IMR-90 (cell line): ENCODE measurements around the gene FOXD3. TPM values are rescaled to one million over a fixed set of nuclear protein-coding genes. Genes with fewer than 3 reads are reported as not detected.

Experiments used
- ATAC-seq: fragments of 200-7000 bp; cut with Tn5 transposase; 2 replicates; pipeline ENCODE4 v1.9.1; 2020; ENCODE audit warnings: low read depth, mild to moderate bottlenecking, moderate library complexity
- BruUV-seq: library from RNA; stranded (reverse); fragments of 400-500 nt; replicated peaks from 2 replicates; lab custom pipeline; 2021; lab: Mats Ljungman, UMichigan
- CTCF ChIA-PET: fragments of 300-600 bp; formaldehyde crosslinking; extraction: SDS; loops from one replicate; lab custom pipeline; 2021; ENCODE audit warnings: antibody characterized with exemption; lab: Yijun Ruan, JAX
- POLR2A ChIA-PET: fragments of 300-600 bp; sonication (Branson Sonifier 250); formaldehyde crosslinking; loops from one replicate; lab custom pipeline; 2022; ENCODE audit warnings: antibody characterized with exemption; ENCODE audit not compliant: unreplicated experiment; lab: Charles Lee
- DNase-seq: peaks from one replicate; pipeline ENCODE4 v3.0.0; 2013
- H2AFZ ChIP-seq: replicated peaks from 2 replicates; pipeline ENCODE3; 2013; ENCODE audit warnings: low read length, mild to moderate bottlenecking; ENCODE audit not compliant: poor library complexity
- H2AK5ac ChIP-seq: 2 replicates; pipeline ENCODE4 v1.6.1; 2013; ENCODE audit warnings: low read depth, low read length, inconsistent platforms
- H2AK9ac ChIP-seq: replicated peaks from 2 replicates; pipeline ENCODE3; 2013; ENCODE audit warnings: mild to moderate bottlenecking, low read depth, low read length, moderate library complexity; ENCODE audit not compliant: poor library complexity
- H2BK120ac ChIP-seq: 2 replicates; pipeline ENCODE4 v1.6.1; 2013; ENCODE audit warnings: low read depth, low read length, inconsistent platforms
- H2BK15ac ChIP-seq: 3 replicates; pipeline ENCODE4 v1.6.1; 2013; ENCODE audit warnings: low read depth, low read length, inconsistent platforms
- H2BK20ac ChIP-seq: 2 replicates; pipeline ENCODE4 v1.6.1; 2013; ENCODE audit warnings: low read depth, mild to moderate bottlenecking, inconsistent platforms, low read length, moderate library complexity
- H2BK5ac ChIP-seq: 2 replicates; pipeline ENCODE4 v1.6.1; 2013; ENCODE audit warnings: mild to moderate bottlenecking, low read depth, low read length, inconsistent platforms; ENCODE audit not compliant: poor library complexity, severe bottlenecking
- H3K14ac ChIP-seq: replicated peaks from 2 replicates; pipeline ENCODE4 v1.6.1; 2013; ENCODE audit warnings: low read depth, low read length, inconsistent platforms
- H3K18ac ChIP-seq: 2 replicates; pipeline ENCODE4 v1.6.1; 2013; ENCODE audit warnings: low read depth, low read length, control low read depth
- H3K23ac ChIP-seq: 2 replicates; pipeline ENCODE4 v1.6.1; 2013; ENCODE audit warnings: low read depth, low read length, inconsistent platforms
- H3K27ac ChIP-seq: 2 replicates; pipeline ENCODE4 v1.5.1; 2013; ENCODE audit warnings: mild to moderate bottlenecking, control low read depth, low read length; ENCODE audit not compliant: insufficient read depth
- H3K27me3 ChIP-seq: 2 replicates; pipeline ENCODE4 v1.6.1; 2013; ENCODE audit warnings: low read length; ENCODE audit not compliant: control insufficient read depth, insufficient read depth
- H3K36me3 ChIP-seq: 2 replicates; pipeline ENCODE4 v1.6.1; 2013; ENCODE audit warnings: low read length, mixed read lengths; ENCODE audit not compliant: control insufficient read depth, insufficient read depth
- H3K4ac ChIP-seq: 2 replicates; pipeline ENCODE4 v1.6.1; 2013; ENCODE audit warnings: low read depth, low read length, inconsistent platforms
- H3K4me1 ChIP-seq: 2 replicates; pipeline ENCODE4 v1.6.1; 2013; ENCODE audit warnings: low read length, mixed read lengths; ENCODE audit not compliant: control insufficient read depth, insufficient read depth
- H3K4me2 ChIP-seq: 2 replicates; pipeline ENCODE4 v1.6.1; 2013; ENCODE audit warnings: low read depth, mild to moderate bottlenecking, control low read depth, low read length, moderate library complexity
- H3K4me3 ChIP-seq: 2 replicates; pipeline ENCODE4 v1.5.1; 2013; ENCODE audit warnings: low read depth, mild to moderate bottlenecking, control low read depth, low read length, moderate library complexity; ENCODE audit not compliant: insufficient read depth
- H3K56ac ChIP-seq: 2 replicates; pipeline ENCODE4 v1.6.1; 2013; ENCODE audit warnings: low read length, inconsistent platforms; ENCODE audit not compliant: insufficient read depth; ENCODE audit errors: extremely low read depth
- H3K79me1 ChIP-seq, 2 experiments: 2 replicates each; pipeline ENCODE4 v1.6.1; 2013; ENCODE audit warnings: low read length in 2 of 2, inconsistent platforms in 1 of 2, low read depth in 1 of 2
- H3K9ac ChIP-seq: 2 replicates; pipeline ENCODE4 v1.6.1; 2013; ENCODE audit warnings: low read depth, low read length, control low read depth
- H3K9me1 ChIP-seq: 2 replicates; pipeline ENCODE4 v1.6.1; 2013; ENCODE audit warnings: low read length, inconsistent platforms; ENCODE audit not compliant: insufficient read depth
- H3K9me3 ChIP-seq: 2 replicates; pipeline ENCODE4 v1.6.1; 2013; ENCODE audit warnings: low read length; ENCODE audit not compliant: control insufficient read depth, insufficient read depth
- H4K20me1 ChIP-seq: 2 replicates; pipeline ENCODE4 v1.6.1; 2013; ENCODE audit warnings: low read length, inconsistent platforms; ENCODE audit not compliant: insufficient read depth
- H4K5ac ChIP-seq: 2 replicates; pipeline ENCODE4 v1.6.1; 2013; ENCODE audit warnings: mild to moderate bottlenecking, low read depth, low read length, control low read depth
- H4K8ac ChIP-seq, 2 experiments: 2 replicates each; pipeline ENCODE4 v1.6.1; 2013; ENCODE audit warnings: low read depth in 2 of 2, low read length in 2 of 2, control low read depth in 1 of 2, inconsistent platforms in 1 of 2
- H4K91ac ChIP-seq: 2 replicates; pipeline ENCODE4 v1.6.1; 2013; ENCODE audit warnings: low read depth, low read length, inconsistent platforms; ENCODE audit not compliant: insufficient read depth
- BHLHE40 ChIP-seq: fragments of 150-350 bp; IDR thresholded peaks from 2 replicates; pipeline ENCODE4 v1.6.1; 2016; ENCODE audit warnings: mild to moderate bottlenecking, low read depth, low read length
- CEBPB ChIP-seq: IDR thresholded peaks from 2 replicates; pipeline ENCODE4 v1.6.1; 2012; ENCODE audit warnings: low read depth, low read length, improper control_type of control experiment
- CHD1 ChIP-seq: IDR thresholded peaks from 2 replicates; pipeline ENCODE4 v1.6.1; 2012; ENCODE audit warnings: low read depth, low read length, improper control_type of control experiment
- CTCF ChIP-seq: conservative IDR thresholded peaks from 2 replicates; pipeline ENCODE4 v1.5.1; 2012; ENCODE audit warnings: mild to moderate bottlenecking, low read depth, low read length, improper control_type of control experiment
- ELK1 ChIP-seq: fragments of 150-350 bp; IDR thresholded peaks from 2 replicates; pipeline ENCODE4 v1.6.1; 2016; ENCODE audit warnings: low read depth, mild to moderate bottlenecking, low read length, moderate library complexity, borderline replicate concordance
- FOS ChIP-seq: fragments of 150-350 bp; IDR thresholded peaks from 2 replicates; pipeline ENCODE4 v1.6.1; 2016; ENCODE audit warnings: low read depth, low read length
- MAFK ChIP-seq: IDR thresholded peaks from 2 replicates; pipeline ENCODE4 v1.6.1; 2012; ENCODE audit warnings: low read depth, low read length, improper control_type of control experiment
- MAZ ChIP-seq: IDR thresholded peaks from 2 replicates; pipeline ENCODE4 v1.6.1; 2012; ENCODE audit warnings: low read depth, mild to moderate bottlenecking, low read length, improper control_type of control experiment, moderate library complexity, borderline replicate concordance
- MXI1 ChIP-seq: IDR thresholded peaks from 2 replicates; pipeline ENCODE4 v1.6.1; 2012; ENCODE audit warnings: low read depth, mild to moderate bottlenecking, low read length, moderate library complexity, borderline replicate concordance
- NFE2L2 ChIP-seq: fragments of 150-350 bp; IDR thresholded peaks from 2 replicates; pipeline ENCODE4 v1.6.1; 2016; ENCODE audit warnings: low read depth, mild to moderate bottlenecking, low read length
- POLR2A ChIP-seq: IDR thresholded peaks from 2 replicates; pipeline ENCODE4 v1.6.1; 2012; ENCODE audit warnings: mild to moderate bottlenecking, low read depth, low read length
- RAD21 ChIP-seq: IDR thresholded peaks from 2 replicates; pipeline ENCODE4 v1.6.1; 2012; ENCODE audit warnings: low read length, improper control_type of control experiment
- RCOR1 ChIP-seq: IDR thresholded peaks from 2 replicates; pipeline ENCODE4 v1.6.1; 2012; ENCODE audit warnings: mild to moderate bottlenecking, low read length, improper control_type of control experiment; ENCODE audit not compliant: insufficient replicate concordance
- RFX5 ChIP-seq: IDR thresholded peaks from 2 replicates; pipeline ENCODE4 v1.8.0; 2012; ENCODE audit warnings: low read depth, mild to moderate bottlenecking, low read length, moderate library complexity
- SMC3 ChIP-seq: fragments of 150-350 bp; IDR thresholded peaks from 2 replicates; pipeline ENCODE4 v1.6.1; 2016; ENCODE audit warnings: low read depth, mild to moderate bottlenecking, antibody characterized with exemption, low read length, moderate library complexity
- USF2 ChIP-seq: fragments of 150-350 bp; IDR thresholded peaks from 2 replicates; pipeline ENCODE4 v1.6.1; 2017; ENCODE audit warnings: mild to moderate bottlenecking, antibody characterized with exemption, low read length, low read depth
- dilution Hi-C: fragments of 300-500 bp; cut with HindIII; formaldehyde crosslinking; loops from one replicate; pipeline ENCODE4 v1.14.3; 2018; ENCODE audit warnings: low sequenced_read_pairs; ENCODE audit not compliant: unreplicated experiment
- in situ Hi-C: fragments of 300-500 bp; cut with MboI; formaldehyde crosslinking; loops from 3 replicates; pipeline ENCODE4 v1.14.3; 2019; ENCODE audit warnings: low sequenced_read_pairs, inconsistent platforms, mixed read lengths
- intact Hi-C: fragments of 100-400 bp; cut with micrococcal nuclease; formaldehyde crosslinking; loops from 2 replicates; pipeline ENCODE4 v1.10.0; 2022
- polyA plus RNA-seq, 3 experiments: library from polyadenylated mRNA; depleted of rRNA; stranded (reverse); fragments of >200 nt; gene quantifications; 2 replicates each; pipeline ENCODE4 v1.2.3, GENCODE V29; 2012; ENCODE audit warnings: low replicate concordance in 1 of 3
- total RNA-seq: library from RNA; depleted of rRNA; stranded (reverse); fragments of >200 nt; gene quantifications from 2 replicates; pipeline ENCODE4 v1.2.3, GENCODE V29; 2012

Gene FOXD3
- total and polyA plus RNA-seq, 2 of the 4 experiments (the other 2 are of a cell fraction): not detected

GRCh38 chr1:63289135-63289534 lies 33.2 kb upstream of the FOXD3 start:
- intact Hi-C loops: no loop called here
- H3K56ac ChIP-seq: no peak overlapping the region
- H3K4me3 ChIP-seq: no peak overlapping the region
- no peak overlapping the region for H3K27ac ChIP-seq
- H2BK5ac ChIP-seq: no peak overlapping the region
- no peaks in the 10 kb centered on the region for H3K36me3 ChIP-seq
- H2BK20ac ChIP-seq: no peak overlapping the region
- H3K9me3 ChIP-seq: no peaks in the 10 kb centered on the region
- no TSS peak for BruUV-seq
- CTCF ChIA-PET: no interaction called here
- no peak overlapping the region for H4K91ac ChIP-seq
- TF ChIP-seq CTCF (no peak), CEBPB (no peak), CHD1 (no peak), RCOR1 (no peak), POLR2A (no peak), NFE2L2 (no peak), BHLHE40 (no peak), RAD21 (no peak), MAFK (no peak), SMC3 (no peak), USF2 (no peak), MAZ (no peak), FOS (no peak), RFX5 (no peak), MXI1 (no peak), ELK1 (no peak)
- H3K4me1 ChIP-seq: no peaks in the 10 kb centered on the region
- H2AFZ ChIP-seq: no peak overlapping the region
- no peaks in the 10 kb centered on the region for H4K20me1 ChIP-seq
- H2BK15ac ChIP-seq: no peak overlapping the region
- H3K79me1 ChIP-seq: no peaks in the 10 kb centered on the region
- H3K9me1 ChIP-seq: no peaks in the 10 kb centered on the region
- no peak overlapping the region for H3K9ac ChIP-seq
- H2AK9ac ChIP-seq: no peak overlapping the region
- H2AK5ac ChIP-seq: no peak overlapping the region
- in situ Hi-C loops: no loop called here
- POLR2A ChIA-PET: no interaction called here
- H3K14ac ChIP-seq: no peak overlapping the region
- H3K18ac ChIP-seq: no peak overlapping the region
- H4K5ac ChIP-seq: no peak overlapping the region
- DNase-seq (no peak), ATAC-seq (no peak)
- H2BK120ac ChIP-seq: no peak overlapping the region
- H3K4ac ChIP-seq: no peak overlapping the region
- H3K27me3 ChIP-seq: no peaks in the 10 kb centered on the region
- no peak overlapping the region for H4K8ac ChIP-seq
- H3K23ac ChIP-seq: no peak overlapping the region
- H3K4me2 ChIP-seq: no peak overlapping the region
- dilution Hi-C loops: no loop called here
